Measurements from ENCODE around the gene ADAMTS19. TPM values are rescaled to one million over a fixed set of nuclear protein-coding genes. Genes with fewer than 3 reads are reported as not detected.

The ADAMTS19 gene
- total RNA-seq, 1 donor from 2014 or later: not detected

DNA sequence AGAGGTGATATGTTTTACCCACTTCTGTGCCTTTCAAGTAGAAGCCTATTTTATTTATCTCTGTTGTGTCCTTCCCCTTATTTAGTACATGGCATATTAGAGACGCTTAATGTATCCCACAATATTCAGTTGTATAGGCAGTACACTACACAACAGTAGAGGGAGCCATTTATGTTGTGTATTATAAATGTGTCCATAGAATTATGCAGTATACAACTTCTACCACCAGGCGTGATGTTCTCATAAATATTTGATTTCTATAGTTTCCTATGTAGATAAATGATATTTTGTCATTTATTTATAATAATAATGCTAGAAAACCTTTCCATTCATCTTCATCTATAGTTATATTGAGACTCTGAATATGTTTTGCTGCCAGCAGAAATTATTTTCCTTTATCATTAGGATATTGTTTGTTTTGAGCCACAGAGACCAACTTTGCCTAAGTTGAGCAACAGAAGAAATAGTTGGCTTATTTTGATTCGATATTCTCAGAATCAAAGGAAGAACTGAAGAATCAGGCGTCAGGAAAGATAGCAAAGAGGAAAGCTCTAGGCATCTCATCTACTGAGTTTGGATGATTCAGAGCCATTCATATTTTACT is 81.7 kb downstream of the ADAMTS19 start:
- TF ChIP-seq, protein P1, sequence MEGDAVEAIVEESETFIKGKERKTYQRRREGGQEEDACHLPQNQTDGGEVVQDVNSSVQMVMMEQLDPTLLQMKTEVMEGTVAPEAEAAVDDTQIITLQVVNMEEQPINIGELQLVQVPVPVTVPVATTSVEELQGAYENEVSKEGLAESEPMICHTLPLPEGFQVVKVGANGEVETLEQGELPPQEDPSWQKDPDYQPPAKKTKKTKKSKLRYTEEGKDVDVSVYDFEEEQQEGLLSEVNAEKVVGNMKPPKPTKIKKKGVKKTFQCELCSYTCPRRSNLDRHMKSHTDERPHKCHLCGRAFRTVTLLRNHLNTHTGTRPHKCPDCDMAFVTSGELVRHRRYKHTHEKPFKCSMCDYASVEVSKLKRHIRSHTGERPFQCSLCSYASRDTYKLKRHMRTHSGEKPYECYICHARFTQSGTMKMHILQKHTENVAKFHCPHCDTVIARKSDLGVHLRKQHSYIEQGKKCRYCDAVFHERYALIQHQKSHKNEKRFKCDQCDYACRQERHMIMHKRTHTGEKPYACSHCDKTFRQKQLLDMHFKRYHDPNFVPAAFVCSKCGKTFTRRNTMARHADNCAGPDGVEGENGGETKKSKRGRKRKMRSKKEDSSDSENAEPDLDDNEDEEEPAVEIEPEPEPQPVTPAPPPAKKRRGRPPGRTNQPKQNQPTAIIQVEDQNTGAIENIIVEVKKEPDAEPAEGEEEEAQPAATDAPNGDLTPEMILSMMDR (IDR thresholded peaks at IDR 0.05): no peak
- no peak for DNase-seq

DNA sequence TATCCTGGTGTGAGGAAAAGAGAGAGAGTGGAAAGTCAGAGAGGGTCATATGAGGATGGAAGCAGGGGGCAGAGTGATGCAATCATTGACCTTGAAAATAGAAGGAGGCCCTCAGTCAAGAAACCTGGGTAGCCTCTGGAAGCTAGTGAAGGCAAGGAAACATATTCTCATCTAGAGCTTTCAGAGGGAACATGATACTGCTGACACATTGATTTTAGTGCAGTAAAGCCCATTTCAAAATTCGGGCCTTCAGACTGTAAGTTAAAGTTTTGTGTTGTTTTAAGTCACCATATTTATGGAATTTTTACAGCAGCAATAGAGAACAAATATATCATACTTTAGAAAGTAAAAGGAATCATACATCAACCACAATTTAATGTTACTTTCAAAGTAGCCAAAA is 87.0 kb downstream of the ADAMTS19 start:
- ATAC-seq (no peak), DNase-seq (no peak)
- H3K9me3 ChIP-seq: no peaks in the 10 kb centered on the region
- no peak overlapping the region for H3K4me3 ChIP-seq
- no peaks in the 10 kb centered on the region for H3K4me1 ChIP-seq
- H3K36me3 ChIP-seq: no peaks in the 10 kb centered on the region
- TF ChIP-seq, protein P1 (IDR thresholded peaks at IDR 0.05): no peak
- intact Hi-C loops (cut with DNase I): no loop called here
- H3K27ac ChIP-seq: no peak overlapping the region
- no peaks in the 10 kb centered on the region for H3K27me3 ChIP-seq (ENCODE audit: low read depth)

More for the DNA sequence above, 81.7 kb downstream of the ADAMTS19 start:
- intact Hi-C loops (cut with DNase I): no loop called here
- H3K36me3 ChIP-seq: no peaks in the 10 kb centered on the region
- H3K4me3 ChIP-seq: no peak overlapping the region
- H3K4me1 ChIP-seq: no peaks in the 10 kb centered on the region
- H3K9me3 ChIP-seq: no peaks in the 10 kb centered on the region
- no peaks in the 10 kb centered on the region for H3K27me3 ChIP-seq (ENCODE audit: low read depth)
- no peak for ATAC-seq
- no peak overlapping the region for H3K27ac ChIP-seq

GRCh38 chr5:129554134-129554904 is 94.2 kb downstream of the ADAMTS19 start:
- ATAC-seq: no peak
- Histone ChIP-seq H3K9me3 (no peaks in the 10 kb centered on the region), H3K27me3 (ENCODE audit: low read depth) (no peaks in the 10 kb centered on the region), H3K4me1 (no peaks in the 10 kb centered on the region), H3K4me3 (no peak overlapping the region), H3K36me3 (no peaks in the 10 kb centered on the region), H3K27ac (no peak overlapping the region)
- TF ChIP-seq, protein P1 (IDR thresholded peaks at IDR 0.05): no peak
- intact Hi-C loops (cut with DNase I): no loop called here
- DNase-seq: no peak

DNA sequence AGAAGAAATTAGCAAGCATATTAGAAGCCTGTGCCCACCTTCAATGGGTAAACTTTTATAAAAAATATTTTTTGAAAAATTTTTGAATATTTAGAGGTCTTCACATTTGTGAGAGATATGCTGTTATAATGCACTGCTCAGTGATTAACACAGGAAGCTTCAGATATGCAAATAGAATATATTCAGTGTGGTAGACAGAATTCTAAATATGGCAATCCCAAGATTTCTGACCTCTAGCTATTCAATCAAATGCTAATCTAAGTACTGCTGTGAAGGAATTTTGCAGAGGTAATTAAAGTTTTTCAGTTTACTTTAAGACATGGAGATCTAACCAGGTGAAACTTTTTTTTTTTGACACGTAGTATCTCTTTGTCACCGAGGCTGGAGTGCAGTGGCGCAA is 103.5 kb downstream of the ADAMTS19 start:
- DNase-seq (no peak), ATAC-seq (no peak)
- Histone ChIP-seq H3K4me3 (no peak overlapping the region), H3K27ac (no peak overlapping the region), H3K27me3 (ENCODE audit: low read depth) (no peaks in the 10 kb centered on the region), H3K36me3 (no peaks in the 10 kb centered on the region), H3K4me1 (no peaks in the 10 kb centered on the region), H3K9me3 (no peaks in the 10 kb centered on the region)
- TF ChIP-seq, protein P1 (IDR thresholded peaks at IDR 0.05): no peak
- intact Hi-C loops (cut with DNase I): no loop called here

DNA sequence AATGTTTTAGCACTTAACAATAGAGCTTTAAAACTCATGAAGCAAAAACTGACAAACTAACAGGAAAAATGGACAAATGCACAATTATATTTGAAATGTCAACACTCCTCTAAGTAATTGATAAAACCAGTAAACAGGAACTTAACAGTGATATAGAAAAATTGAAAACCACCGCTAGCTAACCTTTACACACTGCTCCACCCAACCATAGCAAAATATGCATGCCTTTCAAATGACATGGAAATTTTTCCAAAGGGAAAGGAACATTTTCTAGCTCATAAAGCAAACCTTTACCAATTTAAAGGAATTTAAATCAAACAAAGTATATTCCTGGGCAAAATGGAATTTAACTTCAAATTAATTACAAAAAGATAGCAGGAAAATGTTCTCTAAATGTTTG is 109.2 kb downstream of the ADAMTS19 start:
- intact Hi-C loops (cut with DNase I): no loop called here
- Histone ChIP-seq H3K9me3 (no peaks in the 10 kb centered on the region), H3K4me3 (no peak overlapping the region), H3K27me3 (ENCODE audit: low read depth) (no peaks in the 10 kb centered on the region), H3K4me1 (no peaks in the 10 kb centered on the region), H3K27ac (no peak overlapping the region), H3K36me3 (no peaks in the 10 kb centered on the region)
- ATAC-seq (no peak), DNase-seq (no peak)
- TF ChIP-seq, protein P1 (IDR thresholded peaks at IDR 0.05): no peak

All from lower lobe of right lung (tissue), 2 donors.